Keratinocyte (primary cell): ENCODE data around the gene MYLK4. TPM values are rescaled to one million over a fixed set of nuclear protein-coding genes. Genes with fewer than 3 reads are reported as not detected.

Experiments
- DNase-seq: peaks from one replicate; pipeline ENCODE4 v3.0.0-alpha.2; 2011; ENCODE audit warnings: low read depth, missing footprints, low spot score
- FAIRE-seq: peaks from 2 replicates; lab custom pipeline; 2011; peaks lifted over from hg19 to GRCh38; lab: Jason Lieb, UNC
- H2AFZ ChIP-seq: 2 replicates; pipeline ENCODE4 v1.6.0; 2012; ENCODE audit warnings: low read length, control low read depth, inconsistent platforms; ENCODE audit not compliant: control insufficient read depth
- H3K27ac ChIP-seq: 2 replicates; pipeline ENCODE4 v1.5.1; 2011; ENCODE audit warnings: low read length; ENCODE audit not compliant: control insufficient read depth, insufficient read depth
- H3K27me3 ChIP-seq: 3 replicates; pipeline ENCODE4 v1.6.0; 2011; ENCODE audit warnings: low read length; ENCODE audit not compliant: control insufficient read depth, insufficient read depth; ENCODE audit errors: extremely low read depth
- H3K36me3 ChIP-seq, 2 experiments: 2 replicates in 1 of 2; 3 replicates in 1 of 2; pipeline ENCODE4 v1.5.1; 2011; ENCODE audit warnings: low read length in 2 of 2, mild to moderate bottlenecking in 1 of 2; ENCODE audit not compliant: control insufficient read depth in 2 of 2, insufficient read depth in 2 of 2; ENCODE audit errors: extremely low read depth in 1 of 2
- H3K4me1 ChIP-seq: 3 replicates; pipeline ENCODE4 v1.5.1; 2011; ENCODE audit warnings: low read length; ENCODE audit not compliant: control insufficient read depth, insufficient read depth; ENCODE audit errors: extremely low read depth
- H3K4me2 ChIP-seq: 3 replicates; pipeline ENCODE4 v1.6.0; 2011; ENCODE audit warnings: low read depth, low read length; ENCODE audit not compliant: control insufficient read depth, insufficient read depth; ENCODE audit errors: extremely low read depth
- H3K4me3 ChIP-seq, 3 experiments: fragments of 200-600 bp in 1 of 3; sonication (generic) in 1 of 3; 2 replicates in 2 of 3; 3 replicates in 1 of 3; pipeline ENCODE4 v1.5.1; 2011 to 2016; ENCODE audit warnings: low read length in 3 of 3, mild to moderate bottlenecking in 3 of 3, control low read depth in 2 of 3, inconsistent platforms in 1 of 3, low read depth in 1 of 3, mixed read lengths in 1 of 3, mixed run types in 1 of 3, moderate library complexity in 1 of 3; ENCODE audit not compliant: control insufficient read depth in 2 of 3, insufficient read depth in 2 of 3; ENCODE audit errors: extremely low read depth in 1 of 3
- H3K79me2 ChIP-seq: 2 replicates; pipeline ENCODE4 v1.6.0; 2012; ENCODE audit warnings: low read length; ENCODE audit not compliant: control insufficient read depth, insufficient read depth
- H3K9ac ChIP-seq: 3 replicates; pipeline ENCODE4 v1.6.0; 2011; ENCODE audit warnings: low read length; ENCODE audit not compliant: control insufficient read depth, insufficient read depth; ENCODE audit errors: extremely low read depth
- H3K9me1 ChIP-seq: 3 replicates; pipeline ENCODE4 v1.6.0; 2011; ENCODE audit warnings: low read length; ENCODE audit not compliant: control insufficient read depth, insufficient read depth; ENCODE audit errors: extremely low read depth
- H3K9me3 ChIP-seq: 2 replicates; pipeline ENCODE4 v1.5.1; 2012; ENCODE audit warnings: low read depth, low read length; ENCODE audit not compliant: control insufficient read depth
- H4K20me1 ChIP-seq: 3 replicates; pipeline ENCODE4 v1.6.0; 2011; ENCODE audit warnings: low read length; ENCODE audit not compliant: control insufficient read depth, insufficient read depth; ENCODE audit errors: extremely low read depth
- CTCF ChIP-seq, 3 experiments: IDR thresholded peaks in 1 of 3; conservative IDR thresholded peaks in 1 of 3; optimal IDR thresholded peaks in 1 of 3; 2 replicates in 2 of 3; 3 replicates in 1 of 3; pipeline versions ENCODE3 to v1.5.1; 2011; ENCODE audit warnings: low read length in 3 of 3, mild to moderate bottlenecking in 3 of 3, moderate library complexity in 2 of 3, control low read depth in 1 of 3, inconsistent platforms in 1 of 3; ENCODE audit not compliant: insufficient read depth in 2 of 3; ENCODE audit errors: extremely low read depth in 1 of 3
- EZH2 ChIP-seq: IDR thresholded peaks from one replicate; pipeline ENCODE4 v1.6.1; 2012; ENCODE audit warnings: inconsistent platforms, mild to moderate bottlenecking, low read length, moderate library complexity
- dilution Hi-C: fragments of 300-500 bp; cut with MboI; formaldehyde crosslinking; loops from one replicate; pipeline ENCODE4 v1.7.0; 2020; ENCODE audit warnings: low sequenced_read_pairs; ENCODE audit not compliant: extremely low pct_ligation_motif_present
- polyA plus RNA-seq, 5 experiments: library from polyadenylated mRNA; depleted of rRNA in 3 of 5; stranded (reverse) in 3 of 5; stranded (forward) in 1 of 5; unstranded in 1 of 5; fragments of >200 nt; gene quantifications; 1 replicate in 1 of 5; 2 replicates in 3 of 5; 3 replicates in 1 of 5; pipeline versions ENCODE4 v1.2.1 to v1.2.3, GENCODE V29; 2011 to 2012; ENCODE audit warnings: missing spikeins in 2 of 5, low read depth in 1 of 5, low replicate concordance in 1 of 5

MYLK4 gene
- polyA plus RNA-seq, 1 donor (not counting 4 experiments of a cell fraction or from before 2014, with no cell fraction given), result 0.31 TPM

DNA sequence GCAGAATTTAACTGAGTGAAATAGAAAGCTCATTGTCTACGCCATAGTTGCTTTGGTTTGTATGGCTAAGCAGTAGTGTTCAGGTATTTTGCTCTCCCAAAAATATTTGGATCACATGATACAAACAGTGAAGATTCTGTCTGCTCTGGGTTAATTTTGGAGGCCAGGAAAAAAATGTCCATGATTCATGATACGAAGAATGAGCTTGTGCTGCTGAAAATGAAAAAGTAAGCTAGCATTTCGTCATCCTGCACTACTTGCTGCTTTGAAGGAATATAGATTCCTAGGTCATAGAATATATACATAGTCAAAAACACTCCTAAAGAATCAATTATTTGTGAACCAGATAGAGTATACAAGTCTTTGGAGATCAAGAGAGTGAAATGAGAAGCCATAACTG lies 22.7 kb upstream of the MYLK4 start:
- no peak for FAIRE-seq
- H4K20me1 ChIP-seq, result peaks cover 8% of the 10 kb centered on the region
- TF ChIP-seq EZH2 (no peak), CTCF (optimal IDR thresholded peaks at IDR 0.05 in 1 of 3, IDR thresholded peaks at IDR 0.05 in 1 of 3, conservative IDR thresholded peaks at IDR 0.05 in 1 of 3; ENCODE audit: extremely low read depth in 1 of 3, insufficient read depth in 2 of 3, low read length in 3 of 3) (no peak)
- H3K9me1 ChIP-seq, result no peaks in the 10 kb centered on the region
- no peak for DNase-seq
- H3K4me1 ChIP-seq, result peaks cover 5% of the 10 kb centered on the region
- dilution Hi-C loops, result no loop called here
- no peak overlapping the region for H3K9ac ChIP-seq
- no peaks in the 10 kb centered on the region for H3K27me3 ChIP-seq
- H3K9me3 ChIP-seq, result no peaks in the 10 kb centered on the region
- peaks cover 99% of the 10 kb centered on the region for H3K79me2 ChIP-seq
- no peak overlapping the region for H3K27ac ChIP-seq
- no peak overlapping the region for H3K4me2 ChIP-seq
- H3K36me3 ChIP-seq, result peaks cover 15 to 48% of the 10 kb centered on the region in 2 experiments
- no peak overlapping the region for H3K4me3 ChIP-seq
- no peak overlapping the region for H2AFZ ChIP-seq

DNA sequence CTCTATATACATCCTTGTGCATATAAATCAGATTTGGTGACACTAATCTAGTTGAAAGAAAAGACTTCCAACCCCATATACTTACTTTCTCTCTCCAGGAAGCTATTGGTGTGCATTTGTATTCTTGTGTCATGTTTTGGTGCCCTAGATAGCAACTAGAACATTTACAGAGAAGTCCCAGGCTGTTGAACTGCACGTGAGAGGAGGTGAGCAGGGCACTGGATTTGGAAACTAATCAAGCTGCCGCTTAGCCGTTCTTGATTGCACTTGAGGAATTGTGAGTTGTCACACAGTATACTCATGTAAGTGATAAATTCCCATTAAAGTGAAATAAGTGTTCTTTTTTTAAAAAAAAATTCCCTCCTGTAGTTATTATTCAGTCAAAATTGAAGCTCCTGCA lies 22.1 kb upstream of the MYLK4 start:
- no peak for FAIRE-seq
- H3K9ac ChIP-seq, result no peak overlapping the region
- peaks cover 99% of the 10 kb centered on the region for H3K79me2 ChIP-seq
- no peaks in the 10 kb centered on the region for H3K27me3 ChIP-seq
- H3K9me3 ChIP-seq, result no peaks in the 10 kb centered on the region
- H4K20me1 ChIP-seq, result peaks cover 11% of the 10 kb centered on the region
- no peak for DNase-seq
- TF ChIP-seq EZH2 (no peak), CTCF (optimal IDR thresholded peaks at IDR 0.05 in 1 of 3, IDR thresholded peaks at IDR 0.05 in 1 of 3, conservative IDR thresholded peaks at IDR 0.05 in 1 of 3; ENCODE audit: extremely low read depth in 1 of 3, insufficient read depth in 2 of 3, low read length in 3 of 3) (no peak)
- dilution Hi-C loops, result no loop called here
- no peak overlapping the region for H3K27ac ChIP-seq
- H2AFZ ChIP-seq, result no peak overlapping the region
- H3K9me1 ChIP-seq, result peaks cover 3% of the 10 kb centered on the region
- no peak overlapping the region for H3K4me3 ChIP-seq
- no peak overlapping the region for H3K4me2 ChIP-seq
- peaks cover 11% of the 10 kb centered on the region for H3K4me1 ChIP-seq
- H3K36me3 ChIP-seq, result peaks cover 15 to 48% of the 10 kb centered on the region in 2 experiments
